K562 (cell line): ENCODE data around the gene CNFN. TPM values are rescaled to one million over a fixed set of nuclear protein-coding genes. Genes with fewer than 3 reads are reported as not detected.

Experiments used
- ATAC-seq: fragments of 200-7000 bp; cut with Tn5 transposase; 3 replicates; pipeline ENCODE4 v1.9.1; 2020; ENCODE audit warnings: moderate library complexity
- BruUV-seq: library from RNA; stranded (reverse); fragments of 400-500 nt; replicated peaks from 2 replicates; lab custom pipeline; 2021; lab: Mats Ljungman, UMichigan
- CTCF ChIA-PET: fragments of 300-600 bp; formaldehyde crosslinking; extraction: SDS; loops from one replicate; lab custom pipeline; 2021; ENCODE audit warnings: low intra/inter-chr PET ratio; lab: Yijun Ruan, JAX
- POLR2A ChIA-PET: fragments of 300-600, 350-650 bp; sonication (Branson Sonifier 250); formaldehyde crosslinking; extraction: SDS; loops from one replicate; lab custom pipeline; 2021; ENCODE audit warnings: antibody characterized with exemption, inconsistent platforms; lab: Yijun Ruan, JAX
- DNase-seq, 4 experiments: peaks; one replicate each; pipeline versions ENCODE4 v3.0.0 to v3.0.0-alpha.2; 2011 to 2018; ENCODE audit warnings: low spot score in 3 of 4, mixed read lengths in 3 of 4; ENCODE audit errors: extremely low read depth in 1 of 4
- FAIRE-seq: peaks from 2 replicates; lab custom pipeline; 2011; peaks lifted over from hg19 to GRCh38; lab: Jason Lieb, UNC
- H2AFZ ChIP-seq: 2 replicates; pipeline ENCODE4 v1.6.0; 2011; ENCODE audit warnings: low read depth, low read length, control low read depth, inconsistent platforms
- H3K27ac ChIP-seq: fragments of 200-600 bp; 3 replicates; pipeline ENCODE4 v1.8.0; 2011; ENCODE audit warnings: low read depth, mild to moderate bottlenecking, control low read depth, inconsistent platforms, low read length, moderate library complexity, mixed read lengths; ENCODE audit errors: extremely low read depth
- H3K27me3 ChIP-seq, 2 experiments: fragments of 300-600 bp in 1 of 2; 2 replicates in 1 of 2; 3 replicates in 1 of 2; pipeline versions ENCODE4 v1.6.0 to v1.8.0; 2011; ENCODE audit warnings: inconsistent platforms in 2 of 2, low read length in 2 of 2, mild to moderate bottlenecking in 1 of 2, mixed read lengths in 1 of 2, moderate library complexity in 1 of 2; ENCODE audit not compliant: control insufficient read depth in 2 of 2, insufficient read depth in 2 of 2
- H3K36me3 ChIP-seq: fragments of 300-600 bp; 3 replicates; pipeline ENCODE4 v1.8.0; 2011; ENCODE audit warnings: mild to moderate bottlenecking, low read length, inconsistent platforms; ENCODE audit not compliant: control insufficient read depth, insufficient read depth
- H3K4me1 ChIP-seq, 2 experiments: fragments of 200-600 bp in 1 of 2; replicated peaks in 1 of 2; 2 replicates in 1 of 2; 3 replicates in 1 of 2; pipeline versions ENCODE4 v1.5.1 to v1.8.0; 2011; ENCODE audit warnings: inconsistent platforms in 2 of 2, low read length in 2 of 2, mild to moderate bottlenecking in 1 of 2, mixed read lengths in 1 of 2, moderate library complexity in 1 of 2; ENCODE audit not compliant: control insufficient read depth in 2 of 2, insufficient read depth in 2 of 2
- H3K4me2 ChIP-seq: 2 replicates; pipeline ENCODE4 v1.6.1; 2011; ENCODE audit warnings: low read length, control low read depth, inconsistent platforms, mixed read lengths; ENCODE audit not compliant: insufficient read depth
- H3K4me3 ChIP-seq: fragments of 200-600 bp; sonication (generic), shearing (Covaris generic); 2 replicates; pipeline ENCODE4 v1.5.1; 2016; ENCODE audit warnings: control low read depth, inconsistent platforms
- H3K79me2 ChIP-seq: fragments of 200-600 bp; 3 replicates; pipeline ENCODE4 v1.8.0; 2011; ENCODE audit warnings: low read length, inconsistent platforms; ENCODE audit not compliant: control insufficient read depth, insufficient read depth
- H3K9ac ChIP-seq, 2 experiments: 2 replicates each; pipeline versions ENCODE4 v1.6.0 to v1.6.1; 2011; ENCODE audit warnings: low read depth in 2 of 2, low read length in 2 of 2, control low read depth in 1 of 2, inconsistent platforms in 1 of 2, mild to moderate bottlenecking in 1 of 2, mixed read lengths in 1 of 2; ENCODE audit not compliant: insufficient read depth in 1 of 2
- H3K9me1 ChIP-seq: one replicate; pipeline ENCODE4 v1.6.0; 2011; ENCODE audit warnings: inconsistent platforms, mild to moderate bottlenecking, low read length, moderate library complexity; ENCODE audit not compliant: control insufficient read depth, insufficient read depth
- H3K9me3 ChIP-seq: replicated peaks from 2 replicates; pipeline ENCODE4 v1.5.1; 2011; ENCODE audit warnings: low read depth, low read length, inconsistent platforms; ENCODE audit not compliant: control insufficient read depth, insufficient read depth
- H4K20me1 ChIP-seq: replicated peaks from 2 replicates; pipeline ENCODE4 v1.6.1; 2011; ENCODE audit warnings: low read length, inconsistent platforms, mixed read lengths; ENCODE audit not compliant: control insufficient read depth, insufficient read depth
- BRD4 ChIP-seq: fragments of 200-600 bp; sonication (generic); IDR thresholded peaks from 2 replicates; pipeline ENCODE4 v1.6.1; 2017; ENCODE audit warnings: inconsistent platforms
- MGA ChIP-seq: fragments of 450-650 bp; IDR thresholded peaks from 2 replicates; pipeline ENCODE4 v1.6.1; 2016; ENCODE audit warnings: mild to moderate bottlenecking, moderate library complexity
- ZNF79 ChIP-seq: fragments of 250-450 bp; sonication (Bioruptor Pico); IDR thresholded peaks from 2 replicates; pipeline ENCODE4 v1.4.0; 2020; ENCODE audit warnings: low read depth, mild to moderate bottlenecking, moderate library complexity
- WGBS: fragments of 100-300 bp; shearing (Covaris generic); methylation state at CpG from one replicate; pipeline ENCODE4 v1.1.6; 2016; ENCODE audit warnings: low coverage, mixed read lengths; ENCODE audit not compliant: insufficient coverage; ENCODE audit errors: missing lambda C conversion rate; 5-methylcytosine and 5-hydroxymethylcytosine counted together
- in situ Hi-C: fragments of 300-500 bp; cut with MboI; formaldehyde crosslinking; loops from 4 replicates; pipeline ENCODE4 v1.15.0; 2018; ENCODE audit warnings: inconsistent platforms, mixed read lengths
- intact Hi-C: fragments of 100-400 bp; cut with micrococcal nuclease; formaldehyde crosslinking; loops from 2 replicates; pipeline ENCODE4 v1.14.2; 2022
- polyA plus RNA-seq, 8 experiments: library from polyadenylated mRNA; depleted of rRNA in 4 of 8; stranded (reverse) in 5 of 8; unstranded in 3 of 8; fragments of >200 nt; fragmentation: Nextera tagmentation in 2 of 8; fragmentation: Illumina TruSeq in 1 of 8; extraction: Ambion mirVana in 2 of 8; extraction: Trizol in 1 of 8; gene quantifications; 2 replicates each; pipeline versions ENCODE4 v1.2.1 to v1.2.3, GENCODE V29; 2011 to 2014; ENCODE audit warnings: inconsistent platforms in 1 of 8, missing spikeins in 1 of 8
- total RNA-seq, 7 experiments: library from RNA; depleted of rRNA in 6 of 7; stranded (reverse); fragments of >200 nt in 6 of 7; fragmentation: Illumina TruSeq in 2 of 7; extraction: Trizol in 2 of 7; gene quantifications; 2 replicates each; pipeline versions ENCODE4 v1.2.1 to v1.2.3, GENCODE V29; 2011 to 2021; ENCODE audit warnings: low replicate concordance in 1 of 7
- TF ChIP-seq, protein P1 (sequence below): fragments of 250-450 bp; sonication (Bioruptor Pico); IDR thresholded peaks from 2 replicates; pipeline ENCODE4 v1.8.0; 2022; ENCODE audit warnings: moderate library complexity, mild to moderate bottlenecking, inconsistent platforms

Gene CNFN
- total and polyA plus RNA-seq, 9 of the 15 experiments (the other 6 are each of a cell fraction or from before 2014, with no cell fraction given), result 0.18 to 0.52 (median 0.27) TPM; not detected in 5

DNA sequence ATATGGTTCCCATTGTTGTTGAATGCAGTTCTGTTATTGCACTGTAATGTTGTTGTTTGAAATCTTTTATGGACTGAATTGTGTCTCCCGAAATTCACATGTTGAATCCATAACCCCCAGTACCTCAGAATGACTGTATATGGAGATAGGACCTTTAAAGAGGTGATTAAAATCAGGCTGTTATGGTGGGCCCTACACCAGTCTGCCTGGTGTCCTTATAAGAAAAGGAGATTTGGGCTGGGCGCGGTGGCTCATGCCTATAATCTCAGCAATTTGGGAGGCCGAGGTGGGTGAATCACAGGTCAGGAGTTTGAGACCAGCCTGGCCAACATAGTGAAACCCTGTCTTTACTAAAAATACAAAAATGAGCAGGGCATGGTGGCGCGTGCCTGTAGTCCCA is 45.2 kb upstream of the CNFN start:
- FAIRE-seq (no peak), DNase-seq (no peak), ATAC-seq (no peak)
- Histone ChIP-seq H3K4me1 (peaks cover 0 to 9% of the 10 kb centered on the region in 2 experiments; a peak in 2 of 5 replicates), H4K20me1 (no peaks in the 10 kb centered on the region), H3K27me3 (no peaks in the 10 kb centered on the region), H3K9ac (no peak overlapping the region), H3K9me1 (no peaks in the 10 kb centered on the region), H3K27ac (no peak overlapping the region), H2AFZ (no peak overlapping the region), H3K36me3 (no peaks in the 10 kb centered on the region), H3K9me3 (no peaks in the 10 kb centered on the region), H3K4me2 (no peak overlapping the region), H3K4me3 (no peak overlapping the region), H3K79me2 (no peaks in the 10 kb centered on the region)
- intact Hi-C loops, result loop anchor here (10.0 kb wide), 1 partner anchor 111 kb away; the partner anchor contains the start of gene MEGF8
- in situ Hi-C loops, result no loop called here
- 42% methylated on average over 6 of the region's 6 CpGs for WGBS
- BruUV-seq, result no TSS peak
- TF ChIP-seq MGA (no peak), ZNF79 (no peak), BRD4 (no peak)
- TF ChIP-seq, protein P1, sequence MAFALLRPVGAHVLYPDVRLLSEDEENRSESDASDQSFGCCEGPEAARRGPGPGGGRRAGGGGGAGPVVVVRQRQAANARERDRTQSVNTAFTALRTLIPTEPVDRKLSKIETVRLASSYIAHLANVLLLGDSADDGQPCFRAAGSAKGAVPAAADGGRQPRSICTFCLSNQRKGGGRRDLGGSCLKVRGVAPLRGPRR (CRISPR knock-in tag), result no peak
- ChIA-PET CTCF (interaction anchor here (0.6 to 3.1 kb wide), 2 partner anchors 274 to 327 kb away, joined by 3 to 24 read pairs; no protein-coding TSS in a partner anchor), POLR2A (interaction anchor here (0.6 kb wide), 1 partner anchor 37 kb away, joined by 3 read pairs; no protein-coding TSS in a partner anchor)
